Mesenteric fat pad (tissue), 1 donor: ENCODE results near the gene PDIA6. TPM values are rescaled to one million over a fixed set of nuclear protein-coding genes. Genes with fewer than 3 reads are reported as not detected.
"Not testable (repeated sequence)": the region's sequence is repeated elsewhere in the genome, so short reads cannot be mapped to it uniquely, and the experiment has no call there.

Experiments used
- DNase-seq: peaks from one replicate; pipeline ENCODE4 v3.0.0-alpha.2; 2020; ENCODE audit warnings: low spot score
- total RNA-seq: library from RNA; stranded (reverse); fragmentation: NEBNext Ultra II Directional; extraction: Animal tissue kit (Norgen Biotek cat#: 25700); gene quantifications from one replicate; pipeline ENCODE4 v1.2.1, GENCODE V29; 2021
- donor health status: DM: yes; HTN: yes; CAD: no.

Gene PDIA6
- total RNA-seq, 1 donor from 2014 or later, result 157 TPM

DNA sequence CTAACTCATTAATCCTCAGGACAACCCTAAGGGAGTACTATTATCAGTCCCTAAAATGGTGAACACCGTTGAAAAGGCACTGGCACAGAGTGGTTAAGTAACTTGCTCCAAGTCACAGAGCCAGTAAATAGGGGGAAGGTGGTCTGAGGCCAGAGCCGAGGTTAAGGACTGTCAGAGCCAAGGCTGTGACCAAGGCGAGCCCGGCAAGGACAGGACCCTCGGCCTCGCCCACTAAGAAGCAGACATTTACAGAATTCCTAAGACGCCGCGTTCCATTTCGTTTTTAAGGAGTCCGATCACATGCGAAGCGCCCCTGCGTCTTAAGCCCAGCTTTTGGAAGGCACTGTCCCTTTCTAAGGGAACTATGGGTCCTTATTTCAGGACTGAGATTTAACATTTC is 1.1 kb downstream of the PDIA6 start:
- peak; percentile 60 for DNase-seq

DNA sequence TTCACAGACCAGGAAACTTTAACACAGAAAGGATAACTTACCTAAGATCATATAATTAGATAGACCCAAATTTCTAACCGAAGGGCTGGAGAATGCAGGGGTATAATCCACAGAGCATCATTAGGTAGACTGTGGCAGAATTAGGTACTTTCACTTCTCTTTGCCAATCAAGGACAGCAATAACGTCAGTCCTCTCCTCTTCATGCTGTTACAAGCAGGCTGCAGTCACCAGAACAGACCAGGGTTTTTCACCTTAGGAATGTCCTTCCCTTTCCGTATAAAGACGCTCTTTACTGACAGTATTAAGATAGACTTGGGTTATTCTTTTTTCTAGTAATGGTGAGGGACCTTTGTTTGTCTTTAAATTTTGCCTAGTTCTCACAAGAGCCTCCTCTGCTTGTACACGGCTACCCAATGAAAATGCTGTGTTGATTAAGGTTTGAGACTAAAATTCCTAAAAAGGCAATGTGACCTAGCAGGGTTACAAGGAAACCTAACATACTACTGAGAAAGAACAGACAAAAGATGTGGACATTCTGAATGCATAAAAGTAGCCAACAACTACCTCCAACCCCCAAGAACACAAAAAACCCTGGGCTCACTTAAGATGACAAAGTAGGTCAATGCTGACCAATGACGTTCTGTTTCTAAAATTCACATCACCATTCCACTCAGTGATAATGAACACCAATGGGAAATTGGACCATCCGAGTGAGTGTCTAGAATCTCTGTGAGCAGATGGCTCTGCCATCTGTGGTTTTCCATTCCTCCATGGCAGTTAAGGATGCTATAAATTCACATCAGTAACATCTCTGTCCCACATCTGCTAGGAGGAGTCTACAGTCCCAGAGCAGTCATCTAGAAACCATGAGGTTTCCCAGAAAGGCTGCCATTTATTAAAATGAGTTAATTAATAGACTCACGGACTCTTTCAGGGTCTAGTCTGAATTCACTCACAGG is 2.1 kb downstream of the PDIA6 start:
- DNase-seq, result no peak

DNA sequence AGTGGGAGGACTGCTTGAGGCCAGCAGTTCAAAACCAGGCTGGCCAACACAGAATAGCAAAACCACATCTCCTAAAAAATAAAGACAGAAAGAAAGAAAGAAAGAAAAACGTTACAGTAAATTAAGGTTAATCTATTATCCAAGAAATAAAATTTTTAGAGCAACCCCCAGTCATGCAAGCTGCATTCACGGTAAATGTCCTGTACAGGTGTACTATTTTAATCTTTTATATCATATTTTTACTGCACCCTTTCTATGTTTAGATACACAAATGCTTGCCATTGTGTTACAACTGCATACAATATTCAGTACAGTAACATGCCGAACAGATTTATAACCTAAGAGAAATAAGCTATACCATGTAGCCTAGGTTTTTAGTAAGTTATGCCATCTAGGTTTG is 6.0 kb downstream of the PDIA6 start:
- no peak for DNase-seq

DNA sequence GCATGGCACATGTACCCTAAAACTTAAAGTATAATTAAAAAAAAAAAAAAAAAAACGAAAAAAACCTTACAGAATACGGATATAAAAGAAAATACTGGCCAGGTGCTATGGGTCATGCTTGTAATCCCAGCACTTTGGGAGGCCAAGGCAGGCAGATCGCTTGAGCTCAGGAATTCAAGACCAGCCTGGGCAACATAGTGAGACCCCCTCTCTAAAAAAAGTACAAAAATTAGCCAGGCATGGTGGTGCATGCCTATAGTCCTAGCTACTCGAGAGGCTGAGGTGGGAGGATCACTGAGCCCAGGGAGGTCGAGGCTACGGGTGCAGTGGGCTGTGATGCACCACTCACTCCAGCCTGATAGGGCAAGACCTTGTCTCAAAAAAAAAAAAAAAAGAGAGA is 6.6 kb downstream of the PDIA6 start:
- DNase-seq, result not testable (repeated sequence)

DNA sequence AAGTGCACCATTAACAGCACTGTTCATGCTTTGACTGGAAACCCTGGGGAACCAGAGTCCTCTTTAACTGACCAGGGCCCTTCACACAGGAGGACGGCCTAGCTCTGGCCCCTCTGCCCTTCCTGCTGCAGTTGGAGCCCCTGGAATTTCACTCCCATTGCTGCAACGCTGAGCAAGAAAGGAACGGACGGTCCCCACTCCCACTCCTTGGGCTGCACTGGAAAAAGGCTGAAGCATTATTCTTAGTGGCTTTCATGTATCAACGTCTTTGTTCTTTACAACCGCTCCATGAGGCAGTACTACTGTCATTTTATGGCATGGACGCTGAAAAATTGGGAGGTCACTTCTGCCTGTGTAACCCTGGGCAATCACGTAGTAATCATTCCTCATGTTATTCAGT is 9.9 kb downstream of the PDIA6 start:
- no peak for DNase-seq

DNA sequence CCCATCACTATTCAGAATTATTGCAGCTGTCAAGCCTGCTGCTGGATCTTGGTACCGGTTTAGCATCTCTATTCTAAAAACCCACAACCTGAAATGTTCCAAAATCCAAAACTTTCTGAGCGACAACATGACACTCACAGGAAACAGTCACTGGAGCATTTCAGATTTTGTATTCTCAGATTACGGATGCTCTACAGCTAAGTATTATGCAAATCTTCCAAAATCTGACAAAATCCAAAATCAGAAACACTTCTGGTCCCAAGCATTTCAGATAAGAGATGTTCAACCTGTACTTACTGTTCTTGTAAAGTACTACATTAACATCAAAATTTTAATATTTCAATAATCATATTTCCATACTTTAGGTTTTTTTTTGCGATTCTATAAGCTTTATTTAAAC is 12.4 kb downstream of the PDIA6 start:
- no peak for DNase-seq

DNA sequence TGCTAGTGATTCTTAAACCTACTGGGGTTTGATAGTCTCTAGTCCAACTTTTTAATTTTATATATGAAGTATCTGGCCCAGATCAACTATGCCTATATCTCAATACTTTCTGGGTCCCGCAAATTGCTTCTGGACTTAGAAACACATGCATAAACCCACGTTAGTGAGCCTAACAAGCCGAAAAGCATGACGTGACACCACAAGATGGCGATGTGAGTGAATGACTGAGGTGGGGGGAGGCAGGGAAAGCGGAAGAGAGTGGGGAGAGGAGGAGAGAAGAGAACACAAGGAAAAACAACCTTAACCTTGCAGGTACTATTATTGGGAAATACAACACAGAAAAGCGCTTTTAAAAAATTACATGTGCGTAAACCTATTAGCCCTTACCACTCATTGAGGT is 13.8 kb downstream of the PDIA6 start:
- no peak for DNase-seq

DNA sequence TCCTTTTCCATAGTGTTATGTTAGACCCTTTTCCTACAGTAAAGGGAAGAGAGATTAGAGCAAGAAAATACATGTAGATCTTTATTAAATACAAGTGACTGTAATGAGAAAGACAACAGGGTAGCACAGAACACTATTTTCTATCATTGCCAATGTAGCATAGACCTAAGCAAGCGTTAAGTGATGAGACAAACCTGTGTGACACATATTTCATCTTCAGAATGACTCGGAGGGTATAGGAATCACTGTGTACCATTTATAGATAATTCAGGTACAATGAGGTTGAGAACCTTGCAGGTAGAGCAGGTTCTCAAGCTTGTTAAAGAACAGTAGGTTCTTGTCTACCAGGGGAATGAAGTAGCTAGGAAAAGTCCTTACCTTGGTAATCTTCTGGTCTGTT is 15.9 kb downstream of the PDIA6 start:
- DNase-seq, result no peak

DNA sequence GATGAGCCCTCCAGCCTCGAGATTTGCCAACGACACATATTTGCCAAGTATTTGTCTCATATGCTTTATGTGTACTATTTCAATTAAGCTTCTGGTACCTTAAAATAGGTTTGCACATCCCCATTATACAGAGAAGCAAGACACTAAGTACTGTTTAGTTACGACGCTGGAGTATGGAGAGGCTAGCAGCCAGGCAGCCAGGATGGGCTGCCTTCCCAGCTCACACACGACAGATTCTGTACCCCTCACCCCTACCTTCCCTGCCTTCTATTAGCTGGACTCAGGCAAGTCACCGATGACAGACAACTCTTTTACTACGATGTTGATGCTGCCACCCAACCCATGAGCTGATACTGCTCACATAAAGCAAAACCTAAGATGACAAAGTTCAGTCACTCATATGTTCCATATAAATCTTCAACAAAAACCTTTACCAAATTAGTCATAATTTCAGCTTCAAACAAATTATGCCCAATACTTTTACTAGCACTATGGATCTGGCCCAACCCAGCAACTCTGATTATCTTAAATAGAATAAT is 17.0 kb downstream of the PDIA6 start:
- DNase-seq, result no peak

DNA sequence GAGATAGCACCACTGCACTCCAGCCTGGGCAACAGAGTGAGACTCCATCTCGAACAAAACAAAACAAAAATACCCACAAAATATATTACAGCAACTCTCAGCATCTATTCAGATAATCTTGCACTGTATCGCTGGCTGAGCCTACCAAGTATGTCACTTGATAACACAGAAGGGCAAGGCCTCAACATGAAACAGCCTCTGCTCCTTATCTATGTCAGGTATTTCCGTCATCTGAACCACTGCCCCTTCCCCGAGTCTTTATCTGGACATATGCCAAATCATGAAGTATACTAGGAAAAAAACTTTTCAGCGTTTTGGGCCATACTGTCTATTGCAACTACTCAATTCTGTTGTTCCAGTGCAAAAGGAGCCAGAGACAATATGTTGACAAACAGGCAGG is 17.7 kb downstream of the PDIA6 start:
- no peak for DNase-seq

DNA sequence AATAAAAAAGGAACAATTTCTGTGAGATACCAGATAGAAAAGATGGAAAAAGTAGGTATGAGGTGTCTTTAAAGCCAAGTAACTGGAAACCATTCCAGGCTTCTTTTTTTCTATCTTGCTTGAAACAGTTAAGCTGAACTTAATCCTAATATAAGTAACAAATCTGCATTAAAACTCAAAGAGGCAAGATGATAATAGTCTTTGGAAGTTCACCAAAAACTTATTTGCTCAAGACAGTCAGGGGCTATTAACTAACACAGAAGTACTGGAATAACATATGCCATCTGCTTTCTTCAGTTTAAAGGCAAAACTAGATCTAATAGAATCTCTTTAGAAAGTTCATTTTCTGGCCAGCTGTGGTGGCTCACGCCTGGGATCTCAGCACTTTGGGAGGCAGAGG is 18.8 kb downstream of the PDIA6 start:
- no peak for DNase-seq

DNA sequence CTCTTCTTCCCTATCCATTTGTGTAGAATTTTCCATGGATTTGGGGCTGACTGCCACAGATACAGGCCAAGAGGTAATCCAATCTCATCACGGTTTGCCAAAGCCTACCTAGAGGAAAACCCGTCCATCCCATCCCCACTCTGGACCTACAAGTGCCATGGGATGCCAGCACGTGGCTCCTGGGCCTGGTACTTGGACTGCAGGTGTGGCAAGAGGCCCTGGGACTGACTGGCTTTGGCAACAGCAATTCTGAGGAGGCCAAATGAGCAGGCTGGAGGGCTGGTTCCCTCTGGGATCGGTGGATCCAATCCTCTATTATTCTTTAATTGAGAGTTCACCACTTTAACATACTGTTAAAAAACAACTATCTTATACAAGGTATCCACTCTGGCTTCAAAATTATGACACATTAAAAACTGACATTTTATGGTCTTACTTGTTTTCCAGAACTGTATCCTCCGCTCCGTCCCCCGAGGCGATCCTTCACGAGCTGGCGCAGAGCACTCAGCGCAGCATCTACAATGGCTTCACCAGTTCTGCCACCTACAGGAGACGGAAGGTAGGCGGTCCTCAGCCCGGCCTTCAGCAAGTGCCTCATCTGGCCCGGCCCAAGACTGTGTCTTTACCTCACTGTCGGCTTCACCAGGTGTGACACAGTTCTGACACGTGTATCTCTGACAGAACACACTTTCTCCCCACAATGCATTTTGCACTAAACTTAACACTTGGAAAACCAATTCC is 19.8 kb downstream of the PDIA6 start:
- DNase-seq, result no peak

DNA sequence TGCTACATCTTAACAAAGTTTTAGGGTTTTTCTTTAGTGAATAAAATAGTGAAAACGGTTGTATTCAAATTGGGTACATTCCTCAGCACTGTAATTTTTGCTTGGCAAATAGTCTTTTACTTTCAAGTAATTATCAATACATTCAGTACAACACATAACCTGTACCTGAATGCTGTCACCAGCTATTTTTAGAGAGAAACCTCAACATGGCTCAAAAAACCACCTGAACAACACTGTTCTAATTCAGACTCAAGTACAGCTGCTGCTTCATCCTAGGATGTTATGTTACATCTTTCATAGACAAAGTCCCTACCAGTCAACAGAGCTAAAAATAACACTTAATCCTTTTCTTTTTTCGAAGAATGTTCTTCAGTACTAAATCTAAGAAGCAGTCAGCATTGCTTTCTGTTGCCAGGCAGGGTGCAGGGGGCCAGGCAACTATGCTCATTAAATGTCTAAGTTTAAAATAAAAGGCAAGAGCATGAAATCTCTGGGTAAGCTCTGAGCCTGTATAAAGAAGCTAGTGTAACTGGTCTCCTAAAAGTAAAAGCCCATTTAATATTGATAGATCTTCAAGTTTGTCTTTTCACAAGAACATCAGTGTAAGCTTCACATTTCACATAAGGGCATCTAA is 20.5 kb downstream of the PDIA6 start:
- no peak for DNase-seq

DNA sequence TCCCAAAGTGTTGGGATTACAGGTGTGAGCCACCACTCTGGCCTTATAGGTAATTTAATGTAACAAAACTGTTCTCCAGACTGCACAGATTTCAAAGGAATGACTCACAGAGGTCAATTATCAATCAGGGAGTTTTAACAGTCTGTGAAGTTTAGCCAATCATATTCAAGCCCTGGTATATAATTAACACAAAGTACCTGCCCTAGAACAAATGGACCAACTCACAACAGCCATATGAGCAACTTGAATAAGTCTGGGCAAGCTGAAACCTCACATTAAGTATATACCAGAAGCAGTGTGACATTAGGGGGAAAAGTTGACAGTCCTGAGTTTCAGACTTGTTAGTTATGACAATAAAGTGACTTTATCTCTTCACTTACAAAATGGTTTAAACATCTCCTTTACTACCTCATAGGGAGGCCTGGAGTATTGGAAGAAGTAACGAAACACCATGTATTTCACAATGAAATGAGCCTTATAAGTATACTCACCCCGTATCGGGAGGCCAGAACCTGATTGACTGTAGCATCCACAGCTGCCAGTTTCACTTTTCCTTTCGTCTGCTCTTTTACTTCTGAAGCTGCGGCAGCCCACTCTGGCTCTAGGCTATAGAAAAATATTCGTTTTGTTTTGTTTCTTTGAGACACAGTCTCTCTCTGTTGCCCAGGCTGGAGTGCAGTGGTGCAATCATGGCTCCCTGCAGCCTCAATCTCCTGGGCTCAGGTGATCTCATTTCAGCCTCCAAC is 22.2 kb downstream of the PDIA6 start:
- DNase-seq, result no peak

DNA sequence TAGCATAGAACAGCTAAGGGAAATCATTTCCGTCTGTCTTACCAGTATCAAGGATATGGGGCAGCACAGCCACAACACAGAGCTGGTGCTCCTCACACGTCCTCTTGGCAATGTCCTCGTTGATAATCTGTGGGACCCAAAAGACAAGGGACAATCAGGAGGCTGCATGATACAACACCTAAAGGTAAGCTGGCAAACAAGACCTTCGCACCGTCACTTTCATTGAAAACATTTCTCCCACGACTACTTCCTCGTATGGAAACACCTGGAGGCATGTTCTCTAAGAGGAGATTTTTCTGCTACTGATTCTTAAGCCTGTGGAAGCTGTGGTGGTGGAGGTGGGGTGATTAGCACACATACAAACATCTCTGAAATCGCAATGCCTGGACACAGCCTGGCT is 23.7 kb downstream of the PDIA6 start:
- no peak for DNase-seq

DNA sequence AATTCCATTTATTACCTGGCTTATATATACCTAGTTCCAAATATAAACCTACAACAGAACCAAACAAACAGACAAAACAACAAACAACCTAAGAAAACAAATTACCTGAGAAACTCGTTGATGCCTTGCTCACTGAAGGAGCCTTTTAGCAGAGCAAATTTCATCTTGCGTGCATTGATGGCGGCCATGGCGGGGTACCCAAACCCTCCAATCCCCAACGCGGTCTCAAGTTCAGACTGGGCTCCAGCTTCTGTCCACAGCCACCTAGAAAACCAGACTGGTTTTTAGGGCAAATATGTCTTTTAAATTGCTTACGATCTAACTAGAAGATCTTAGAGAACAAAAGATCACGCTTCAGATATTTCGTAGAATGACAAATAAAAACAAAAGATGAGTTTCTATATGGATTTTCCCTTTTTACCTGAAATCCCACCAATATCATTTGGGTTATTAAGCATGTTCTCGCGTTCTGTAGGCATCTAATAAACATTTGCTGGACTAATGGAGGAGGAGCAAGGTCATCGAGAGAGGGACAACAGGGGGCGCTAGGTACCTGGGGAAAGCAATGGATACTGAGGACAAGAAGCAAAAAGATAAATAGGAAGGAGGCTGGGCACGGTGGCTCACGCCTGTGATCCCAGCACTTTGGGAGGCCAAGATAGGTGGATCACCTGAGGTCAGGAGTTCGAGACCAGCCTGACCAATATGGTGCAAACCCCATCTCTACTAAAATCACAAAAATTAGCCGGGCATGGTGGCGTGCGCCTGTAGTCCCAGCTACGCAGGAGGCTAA is 25.2 kb downstream of the PDIA6 start:
- no peak for DNase-seq

DNA sequence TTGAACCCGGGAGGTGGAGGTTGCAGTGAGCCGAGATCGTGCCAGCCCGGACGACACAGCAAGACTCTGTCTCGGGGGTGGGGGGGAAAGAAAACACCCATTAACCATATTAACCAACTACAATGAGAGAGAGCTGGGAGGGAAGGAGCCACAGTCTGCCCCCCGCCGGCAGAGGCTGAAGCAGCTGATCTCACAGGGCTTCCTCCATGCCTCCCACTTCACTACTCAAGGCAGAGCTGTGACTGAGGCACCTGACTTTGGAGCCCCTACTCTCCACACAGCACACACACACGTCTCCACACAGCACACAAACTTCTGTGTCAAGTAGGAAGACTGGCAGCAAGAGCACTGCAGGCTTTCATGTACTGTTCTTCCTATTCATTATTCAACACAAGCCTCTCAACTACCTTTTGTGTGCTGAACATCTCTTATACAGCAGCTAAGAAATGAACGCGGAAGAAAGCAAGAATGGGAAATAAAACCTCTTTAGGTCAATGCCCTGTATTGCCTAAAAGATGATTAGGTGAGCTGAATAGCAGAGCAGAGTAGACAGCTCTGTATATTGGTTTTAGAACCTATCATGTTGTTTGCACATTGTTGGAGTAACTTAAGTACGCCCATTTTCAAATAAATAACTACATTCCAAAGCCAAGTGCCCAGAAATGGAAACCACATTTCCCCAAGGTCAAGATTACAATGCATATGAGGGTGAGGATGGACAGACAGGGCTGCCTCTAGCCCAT is 26.2 kb downstream of the PDIA6 start:
- no peak for DNase-seq

DNA sequence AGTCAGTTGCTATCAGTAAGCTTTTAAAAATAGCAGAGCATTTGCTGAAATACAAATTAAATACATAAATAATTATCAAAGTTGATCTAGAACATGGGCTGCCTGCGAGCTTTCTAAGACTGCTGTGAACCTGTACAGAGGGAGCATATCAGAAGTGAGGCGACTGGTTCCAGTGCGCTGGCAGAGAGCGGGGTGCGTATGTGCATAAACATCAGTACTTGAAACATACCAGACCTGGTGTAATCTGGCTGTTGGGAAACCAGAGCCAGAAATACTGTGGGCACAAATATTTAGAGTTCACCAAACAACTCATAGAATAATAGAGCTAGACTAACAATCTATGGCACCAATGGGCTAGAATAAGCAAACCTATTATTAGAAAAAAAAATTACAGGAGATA is 27.3 kb downstream of the PDIA6 start:
- DNase-seq, result no peak

DNA sequence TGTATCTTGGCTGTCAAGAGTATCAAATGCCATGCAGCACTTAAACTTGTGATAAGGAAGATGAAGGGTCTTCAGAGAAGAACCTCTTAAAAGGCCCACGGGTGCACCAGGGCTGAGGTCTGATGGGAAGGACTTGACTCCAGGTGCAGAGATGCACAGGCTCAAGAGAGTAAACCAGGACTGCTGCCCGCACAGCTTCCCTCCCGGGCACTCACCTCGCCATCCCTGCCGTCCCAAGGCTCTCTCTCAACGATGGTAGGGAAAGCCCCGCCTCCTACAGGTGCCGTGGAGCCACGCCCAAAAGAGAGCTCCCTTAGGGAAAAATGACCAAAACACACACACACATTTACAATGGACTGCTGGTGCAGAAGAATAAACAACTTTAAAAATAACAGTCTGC is 27.9 kb downstream of the PDIA6 start:
- DNase-seq, result peak; percentile 49

DNA sequence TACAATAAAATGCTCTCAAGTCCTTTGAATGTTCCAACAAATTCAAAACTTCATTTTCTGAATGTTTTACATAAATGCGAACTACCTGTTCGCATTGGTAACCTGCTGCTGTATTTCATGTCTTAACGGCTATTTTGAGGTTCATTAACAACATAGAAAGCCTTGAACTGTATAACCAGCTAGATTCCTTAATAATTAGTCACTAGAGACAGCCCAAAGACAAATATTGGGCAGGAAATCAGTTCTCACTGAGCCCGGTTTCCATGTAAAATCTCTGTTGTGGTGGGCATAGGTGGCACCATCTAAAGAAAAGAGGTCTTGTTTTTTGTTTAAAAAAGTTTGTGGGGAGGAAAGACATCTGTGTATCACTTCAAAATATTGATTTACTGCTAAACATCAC is 29.2 kb downstream of the PDIA6 start:
- no peak for DNase-seq
